Middle frontal gyrus (tissue), 1 donor: Measurements from ENCODE around the gene TRIM46.
"Not testable (repeated sequence)": the region's sequence is repeated elsewhere in the genome, so short reads cannot be mapped to it uniquely, and the experiment has no call there.

Experiments
- DNase-seq: peaks from one replicate; pipeline ENCODE4 v3.0.0-alpha.2; 2015; ENCODE audit warnings: low spot score; ENCODE audit errors: extremely low spot score

Gene TRIM46

GRCh38 chr1:155226910-155227260, 53.2 kb downstream of the TRIM46 start:
- no peak for DNase-seq

- DNase-seq, result peak; percentile 97
These were observed 53.8 kb downstream of the TRIM46 start for GRCh38 chr1:155227261-155228095.

GRCh38 chr1:155228096-155228427, 54.4 kb downstream of the TRIM46 start:
- no peak for DNase-seq

- not testable (repeated sequence) for DNase-seq
These were observed 57.7 kb downstream of the TRIM46 start for GRCh38 chr1:155231302-155231701.

GRCh38 chr1:155232001-155232978, 58.6 kb downstream of the TRIM46 start:
- not testable (repeated sequence) for DNase-seq

- not testable (repeated sequence) for DNase-seq
These were observed 59.9 kb downstream of the TRIM46 start for GRCh38 chr1:155233502-155233901.
